ENCODE results near the gene ARMCX2. TPM values are rescaled to one million over a fixed set of nuclear protein-coding genes. Genes with fewer than 3 reads are reported as not detected.

ARMCX2 gene
- total RNA-seq, 1 donor from 2014 or later, result 57.1 TPM

Small RNAs within 50 kb of the gene (small RNA-seq; reads per million reads assigned to genes)
- gene RNU6-30P, result not detected
- gene RNU6-587P, result not detected

Other genes starting within 250 kb of the ARMCX2 start
- gene ARMCX4, start 174.4 kb downstream of the ARMCX2 start, total RNA-seq, result 9.4 TPM
- 120 TPM for gene ARMCX1, start 109.3 kb downstream of the ARMCX2 start, total RNA-seq
- gene ARMCX6, start 41.9 kb downstream of the ARMCX2 start, total RNA-seq, result 24.1 TPM
- gene ARMCX3, start 36.7 kb downstream of the ARMCX2 start, total RNA-seq, result 66.4 TPM

Measured in frontal cortex (tissue), 1 donor.